ENCODE results near the gene PPT2. TPM values are rescaled to one million over a fixed set of nuclear protein-coding genes. Genes with fewer than 3 reads are reported as not detected.

Gene PPT2
- total RNA-seq, 1 experiment from 2014 or later = 70.9 TPM

DNA sequence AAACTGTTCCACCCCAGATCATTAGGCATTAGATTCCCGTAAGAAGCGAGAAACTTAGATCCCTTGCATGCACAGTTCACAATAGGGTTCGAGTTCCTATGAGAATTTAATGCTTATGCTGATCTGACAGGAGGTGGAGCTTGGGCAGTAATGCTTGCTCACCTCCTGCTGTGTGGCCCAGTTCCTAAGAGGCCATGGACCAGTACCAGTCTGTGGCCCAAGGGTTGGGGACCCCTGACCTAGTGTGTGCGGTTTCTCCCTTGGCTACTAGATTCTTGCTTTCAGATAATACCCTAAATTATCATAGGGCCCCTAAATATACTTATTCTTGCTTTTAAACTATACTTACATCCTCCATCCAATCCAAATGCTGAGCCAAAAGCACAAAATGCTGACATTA lies 40.4 kb downstream of the PPT2 start:
- H3K9me3 ChIP-seq (ENCODE audit: low read depth, low read length, poor library complexity, severe bottlenecking) = no peaks in the 10 kb centered on the region
- no peak for DNase-seq (ENCODE audit: low spot score)
- H3K36me3 ChIP-seq (ENCODE audit: insufficient read depth, low read length, poor library complexity, severe bottlenecking) = no peaks in the 10 kb centered on the region
- no peak for TF ChIP-seq EZH2 (IDR thresholded peaks at IDR 0.05; ENCODE audit: borderline replicate concordance, low read depth, low read length, poor library complexity, severe bottlenecking)
- TF ChIP-seq, protein P1, sequence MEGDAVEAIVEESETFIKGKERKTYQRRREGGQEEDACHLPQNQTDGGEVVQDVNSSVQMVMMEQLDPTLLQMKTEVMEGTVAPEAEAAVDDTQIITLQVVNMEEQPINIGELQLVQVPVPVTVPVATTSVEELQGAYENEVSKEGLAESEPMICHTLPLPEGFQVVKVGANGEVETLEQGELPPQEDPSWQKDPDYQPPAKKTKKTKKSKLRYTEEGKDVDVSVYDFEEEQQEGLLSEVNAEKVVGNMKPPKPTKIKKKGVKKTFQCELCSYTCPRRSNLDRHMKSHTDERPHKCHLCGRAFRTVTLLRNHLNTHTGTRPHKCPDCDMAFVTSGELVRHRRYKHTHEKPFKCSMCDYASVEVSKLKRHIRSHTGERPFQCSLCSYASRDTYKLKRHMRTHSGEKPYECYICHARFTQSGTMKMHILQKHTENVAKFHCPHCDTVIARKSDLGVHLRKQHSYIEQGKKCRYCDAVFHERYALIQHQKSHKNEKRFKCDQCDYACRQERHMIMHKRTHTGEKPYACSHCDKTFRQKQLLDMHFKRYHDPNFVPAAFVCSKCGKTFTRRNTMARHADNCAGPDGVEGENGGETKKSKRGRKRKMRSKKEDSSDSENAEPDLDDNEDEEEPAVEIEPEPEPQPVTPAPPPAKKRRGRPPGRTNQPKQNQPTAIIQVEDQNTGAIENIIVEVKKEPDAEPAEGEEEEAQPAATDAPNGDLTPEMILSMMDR (conservative IDR thresholded peaks at IDR 0.05; ENCODE audit: low read depth, low read length) = no peak
- no peak overlapping the region for H3K4me3 ChIP-seq (ENCODE audit: low read depth, low read length, poor library complexity, severe bottlenecking)
- peaks cover 44% of the 10 kb centered on the region for H3K4me1 ChIP-seq (ENCODE audit: insufficient read depth, low read length, poor library complexity, severe bottlenecking)
- no TSS peak for BruUV-seq (replicated peaks)
- intact Hi-C loops (cut with micrococcal nuclease; ENCODE audit: unreplicated experiment) = loop anchor here (2.0 kb wide), 1 partner anchor 66 kb away; the partner anchor contains the start of gene ATF6B
- H3K27me3 ChIP-seq (replicated peaks; ENCODE audit: insufficient read depth, low read depth, low read length, poor library complexity) = no peaks in the 10 kb centered on the region
- POLR2A ChIA-PET (ENCODE audit: low non-redundant PET) = no interaction called here
- CTCF ChIA-PET = no interaction called here
- peak overlapping the region; percentile 99 for H3K27ac ChIP-seq (ENCODE audit: low read depth, low read length, poor library complexity, severe bottlenecking)

DNA sequence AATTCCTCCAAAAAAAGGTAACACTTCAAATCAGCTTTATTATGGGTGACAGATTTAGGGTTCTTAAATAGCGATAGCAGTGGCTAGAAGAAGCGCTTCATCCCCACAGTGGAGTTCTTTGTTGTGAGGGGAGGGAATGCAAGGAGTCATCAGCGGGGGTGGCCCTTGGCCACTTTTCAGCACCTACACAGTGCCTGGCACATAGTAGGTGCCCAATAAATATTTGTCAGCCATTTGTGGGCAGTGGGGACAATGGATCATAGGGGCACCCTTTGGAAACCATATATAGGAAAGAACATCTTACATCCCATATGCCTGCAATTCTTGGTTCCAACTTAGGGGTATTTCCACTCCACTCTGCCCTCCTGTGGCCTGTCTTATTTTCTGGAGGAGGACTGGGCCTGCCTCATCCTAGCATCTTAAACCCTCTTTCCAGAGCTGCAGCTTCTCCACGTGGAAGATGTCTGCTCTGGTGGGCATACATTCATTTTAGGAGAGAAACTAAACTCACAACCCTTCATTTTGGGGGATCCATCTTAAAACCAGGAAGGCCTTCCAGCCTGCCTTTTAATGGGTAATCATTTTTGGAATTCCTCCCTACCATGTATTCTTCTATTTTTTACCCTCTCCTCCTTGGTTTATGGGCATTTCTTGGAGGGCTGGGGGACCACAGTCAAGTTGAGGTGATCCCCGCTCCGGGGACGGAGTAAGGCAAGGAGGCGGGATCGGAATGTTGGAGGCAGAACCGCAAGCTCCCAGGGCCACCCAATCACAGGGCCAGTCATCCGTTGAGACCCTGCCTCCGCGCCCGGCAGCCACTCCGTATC lies 41.1 kb downstream of the PPT2 start:
- CTCF ChIA-PET = interaction anchor here (0.6 to 1.0 kb wide), 3 partner anchors 17 to 174 kb away, joined by 3 to 4 read pairs (median 4); partner anchors contain the start of gene EGFL8
- H3K9me3 ChIP-seq (ENCODE audit: low read depth, low read length, poor library complexity, severe bottlenecking) = no peaks in the 10 kb centered on the region
- intact Hi-C loops (cut with micrococcal nuclease; ENCODE audit: unreplicated experiment) = loop anchor here (1.0 to 2.0 kb wide), 2 partner anchors 66 to 76 kb away; partner anchors contain the start of gene ATF6B
- peak overlapping the region; percentile 99 for H3K27ac ChIP-seq (ENCODE audit: low read depth, low read length, poor library complexity, severe bottlenecking)
- POLR2A ChIA-PET (ENCODE audit: low non-redundant PET) = interaction anchor here (0.5 to 1.0 kb wide), 3 partner anchors 66 to 777 kb away, joined by 3 to 4 read pairs (median 4); no protein-coding TSS in a partner anchor
- H3K4me3 ChIP-seq (ENCODE audit: low read depth, low read length, poor library complexity, severe bottlenecking) = peak overlapping the region; percentile 64
- BruUV-seq (replicated peaks) = TSS peak; percentile 89
- H3K36me3 ChIP-seq (ENCODE audit: insufficient read depth, low read length, poor library complexity, severe bottlenecking) = no peaks in the 10 kb centered on the region
- peak; percentile 76 for DNase-seq (ENCODE audit: low spot score)
- TF ChIP-seq, protein P1 (conservative IDR thresholded peaks at IDR 0.05; ENCODE audit: low read depth, low read length) = peak; percentile 60
- no peak for TF ChIP-seq EZH2 (IDR thresholded peaks at IDR 0.05; ENCODE audit: borderline replicate concordance, low read depth, low read length, poor library complexity, severe bottlenecking)
- H3K4me1 ChIP-seq (ENCODE audit: insufficient read depth, low read length, poor library complexity, severe bottlenecking) = peaks cover 44% of the 10 kb centered on the region
- no peaks in the 10 kb centered on the region for H3K27me3 ChIP-seq (replicated peaks; ENCODE audit: insufficient read depth, low read depth, low read length, poor library complexity)

DNA sequence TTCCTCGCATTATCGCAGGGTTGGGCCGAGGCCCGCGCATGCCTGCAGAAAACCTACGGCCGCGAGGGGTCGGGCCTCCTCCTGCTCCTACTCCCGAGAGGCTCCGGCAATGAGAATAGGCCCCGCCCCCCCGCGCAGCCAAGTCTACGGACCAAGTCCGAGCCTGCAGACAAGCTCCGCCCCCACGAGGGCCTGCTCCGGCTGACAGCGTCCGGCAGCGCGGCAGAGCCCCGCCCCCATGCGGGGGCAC lies 41.6 kb downstream of the PPT2 start:
- POLR2A ChIA-PET (ENCODE audit: low non-redundant PET) = interaction anchor here (0.5 to 1.0 kb wide), 4 partner anchors 60 to 776 kb away, joined by 3 to 4 read pairs (median 4); no protein-coding TSS in a partner anchor
- BruUV-seq (replicated peaks) = no TSS peak

More for the DNA sequence above, 41.6 kb downstream of the PPT2 start:
- TF ChIP-seq EZH2 (IDR thresholded peaks at IDR 0.05; ENCODE audit: borderline replicate concordance, low read depth, low read length, poor library complexity, severe bottlenecking) = no peak
- TF ChIP-seq, protein P1 (conservative IDR thresholded peaks at IDR 0.05; ENCODE audit: low read depth, low read length) = peak; percentile 12; the same call in 1 of the 2 replicates
- Histone ChIP-seq H3K27ac (ENCODE audit: low read depth, low read length, poor library complexity, severe bottlenecking) (peak overlapping the region; percentile 99), H3K4me3 (ENCODE audit: low read depth, low read length, poor library complexity, severe bottlenecking) (peak overlapping the region; percentile 64), H3K36me3 (ENCODE audit: insufficient read depth, low read length, poor library complexity, severe bottlenecking) (no peaks in the 10 kb centered on the region), H3K4me1 (ENCODE audit: insufficient read depth, low read length, poor library complexity, severe bottlenecking) (peaks cover 41% of the 10 kb centered on the region), H3K27me3 (replicated peaks; ENCODE audit: insufficient read depth, low read depth, low read length, poor library complexity) (no peaks in the 10 kb centered on the region), H3K9me3 (ENCODE audit: low read depth, low read length, poor library complexity, severe bottlenecking) (no peaks in the 10 kb centered on the region)
- peak; percentile 100 for DNase-seq (ENCODE audit: low spot score)
- CTCF ChIA-PET = interaction anchor here (0.6 to 1.0 kb wide), 4 partner anchors 18 to 174 kb away, joined by 3 to 4 read pairs (median 4); partner anchors contain the start of gene EGFL8
- intact Hi-C loops (cut with micrococcal nuclease; ENCODE audit: unreplicated experiment) = loop anchor here (1.0 to 2.0 kb wide), 2 partner anchors 67 to 76 kb away; partner anchors contain the start of gene ATF6B
